Adrenal gland (tissue), 12 donors: Measurements from ENCODE around the gene LIG4. TPM values are rescaled to one million over a fixed set of nuclear protein-coding genes. Genes with fewer than 3 reads are reported as not detected.

Experiments
- DNase-seq, 7 donors: peaks; one replicate each; pipeline ENCODE4 v3.0.0-alpha.2; 2019 to 2020
- H3K27ac ChIP-seq, 5 donors: fragments of 200-600 bp; sonication (generic) in 4 of 5; 1 replicate in 3 of 5; 2 replicates in 2 of 5; pipeline versions ENCODE4 v1.5.1 to v1.8.0; 2016 to 2020; ENCODE audit warnings: mild to moderate bottlenecking in 1 of 5
- H3K27me3 ChIP-seq: fragments of 200-600 bp; 2 replicates; pipeline ENCODE4 v1.8.0; 2021
- H3K36me3 ChIP-seq, 2 donors: fragments of 200-600 bp; replicated peaks in 1 of 2; 1 replicate in 1 of 2; 2 replicates in 1 of 2; pipeline versions ENCODE4 v1.5.1 to v1.8.0; 2018 to 2022
- H3K4me1 ChIP-seq, 2 donors: fragments of 200-600 bp; replicated peaks in 1 of 2; 1 replicate in 1 of 2; 2 replicates in 1 of 2; pipeline versions ENCODE4 v1.5.1 to v1.8.0; 2018 to 2021
- H3K4me3 ChIP-seq, 4 donors: fragments of 200-600 bp; sonication (generic) in 3 of 4; one replicate each; pipeline ENCODE4 v1.5.1; 2016 to 2018
- H3K9me3 ChIP-seq, 3 donors: fragments of 200-600 bp; sonication (generic) in 1 of 3; replicated peaks in 1 of 3; 1 replicate in 2 of 3; 2 replicates in 1 of 3; pipeline versions ENCODE4 v1.5.1 to v1.8.0; 2016 to 2021
- POLR2A ChIP-seq, 2 donors: fragments of 450-650 bp; IDR thresholded peaks; one replicate each; pipeline ENCODE4 v1.6.1; 2017; ENCODE audit warnings: antibody characterized with exemption in 2 of 2, mild to moderate bottlenecking in 2 of 2, moderate library complexity in 1 of 2
- WGBS, 4 donors: extraction: QIAGEN DNeasy Blood & Tissue Kit in 2 of 4; methylation state at CpG; one replicate each; pipeline versions ENCODE4 v1.1.5 to v1.1.7; 2013 to 2017; 5-methylcytosine and 5-hydroxymethylcytosine counted together
- intact Hi-C, 2 donors: fragments of 100-400 bp; cut with DNase I; formaldehyde crosslinking; loops; one replicate each; pipeline versions ENCODE4 v1.14.1 to v1.15.0; 2022 to 2023
- polyA plus RNA-seq, 3 donors: library from polyadenylated mRNA; stranded (reverse); fragments of 200-250 nt in 2 of 3; fragments of 350-450 nt in 1 of 3; fragmentation: Illumina TruSeq in 1 of 3; extraction: RNeasy Lipid Tissue Mini Kit (QIAGEN cat#74804) in 1 of 3; gene quantifications; one replicate each; pipeline ENCODE4 v1.2.3, GENCODE V29; 2013 to 2014
- total RNA-seq, 9 donors: library from RNA; depleted of rRNA in 4 of 9; stranded (reverse); fragments of >200 nt in 4 of 9; fragments of 120-200 nt in 1 of 9; fragmentation: NEBNext Ultra II Directional in 1 of 9; extraction: Animal tissue kit (Norgen Biotek cat#: 25700) in 1 of 9; gene quantifications; one replicate each; pipeline versions ENCODE4 v1.1.0 to v1.2.4, GENCODE V29; 2013 to 2023
- TF ChIP-seq, protein P1 (sequence below), 6 experiments: fragments of 450-650 bp in 4 of 6; fragments of 200-600 bp in 2 of 6; sonication (generic) in 1 of 6; IDR thresholded peaks; 1 replicate in 5 of 6; 2 replicates in 1 of 6; pipeline versions ENCODE4 v1.5.1 to v1.8.0; 2016 to 2021; ENCODE audit warnings: antibody characterized with exemption in 6 of 6, mild to moderate bottlenecking in 2 of 6, moderate library complexity in 1 of 6
- donor health status: healthy with polysubstance abuse.
- donor health status: Bipolar disorder and iron deficiency.
- donor health status: DM: yes; HTN: yes; CAD: no.
- donor health status: DM: no; HTN: no; CAD: no.
- donor health status: DM: no; HTN: no; CAD: no.
- donor health status: DM: yes; HTN: yes; CAD: no.

Gene LIG4
- total and polyA plus RNA-seq, 12 donors = 5.9 to 20.1 (median 13.3) TPM

DNA sequence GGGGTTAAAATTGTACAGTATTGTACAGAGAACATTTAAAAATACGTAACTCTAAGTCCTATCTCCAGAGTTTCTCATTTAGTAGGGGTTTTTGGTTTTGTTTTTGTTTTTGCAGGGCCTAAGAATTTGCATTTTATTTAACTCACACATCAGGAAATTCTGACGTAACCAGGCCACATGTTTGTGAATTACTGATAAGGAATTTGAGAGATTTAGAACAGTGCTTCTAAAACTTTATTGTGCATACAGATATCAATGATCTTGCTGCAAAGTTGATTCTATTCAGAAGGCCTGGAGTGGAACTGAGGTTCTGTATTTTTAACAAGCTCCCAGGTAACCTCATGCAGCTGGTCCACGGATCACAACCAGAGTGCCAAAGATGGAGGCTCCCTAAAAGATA is 49.3 kb downstream of the LIG4 start:
- H3K4me1 ChIP-seq = no peaks in the 10 kb centered on the region
- TF ChIP-seq POLR2A (IDR thresholded peaks at IDR 0.05) = no peak
- TF ChIP-seq, protein P1, sequence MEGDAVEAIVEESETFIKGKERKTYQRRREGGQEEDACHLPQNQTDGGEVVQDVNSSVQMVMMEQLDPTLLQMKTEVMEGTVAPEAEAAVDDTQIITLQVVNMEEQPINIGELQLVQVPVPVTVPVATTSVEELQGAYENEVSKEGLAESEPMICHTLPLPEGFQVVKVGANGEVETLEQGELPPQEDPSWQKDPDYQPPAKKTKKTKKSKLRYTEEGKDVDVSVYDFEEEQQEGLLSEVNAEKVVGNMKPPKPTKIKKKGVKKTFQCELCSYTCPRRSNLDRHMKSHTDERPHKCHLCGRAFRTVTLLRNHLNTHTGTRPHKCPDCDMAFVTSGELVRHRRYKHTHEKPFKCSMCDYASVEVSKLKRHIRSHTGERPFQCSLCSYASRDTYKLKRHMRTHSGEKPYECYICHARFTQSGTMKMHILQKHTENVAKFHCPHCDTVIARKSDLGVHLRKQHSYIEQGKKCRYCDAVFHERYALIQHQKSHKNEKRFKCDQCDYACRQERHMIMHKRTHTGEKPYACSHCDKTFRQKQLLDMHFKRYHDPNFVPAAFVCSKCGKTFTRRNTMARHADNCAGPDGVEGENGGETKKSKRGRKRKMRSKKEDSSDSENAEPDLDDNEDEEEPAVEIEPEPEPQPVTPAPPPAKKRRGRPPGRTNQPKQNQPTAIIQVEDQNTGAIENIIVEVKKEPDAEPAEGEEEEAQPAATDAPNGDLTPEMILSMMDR (IDR thresholded peaks at IDR 0.05) = no peak
- no peaks in the 10 kb centered on the region for H3K36me3 ChIP-seq
- no peak overlapping the region for H3K4me3 ChIP-seq
- no peaks in the 10 kb centered on the region for H3K9me3 ChIP-seq
- intact Hi-C loops = no loop called here
- no peak for DNase-seq
- H3K27ac ChIP-seq = no peak overlapping the region
- H3K27me3 ChIP-seq = no peaks in the 10 kb centered on the region
- WGBS, 4 donors = 46 to 57% (median 50%) methylated on average over 3 of the region's 3 CpGs

DNA sequence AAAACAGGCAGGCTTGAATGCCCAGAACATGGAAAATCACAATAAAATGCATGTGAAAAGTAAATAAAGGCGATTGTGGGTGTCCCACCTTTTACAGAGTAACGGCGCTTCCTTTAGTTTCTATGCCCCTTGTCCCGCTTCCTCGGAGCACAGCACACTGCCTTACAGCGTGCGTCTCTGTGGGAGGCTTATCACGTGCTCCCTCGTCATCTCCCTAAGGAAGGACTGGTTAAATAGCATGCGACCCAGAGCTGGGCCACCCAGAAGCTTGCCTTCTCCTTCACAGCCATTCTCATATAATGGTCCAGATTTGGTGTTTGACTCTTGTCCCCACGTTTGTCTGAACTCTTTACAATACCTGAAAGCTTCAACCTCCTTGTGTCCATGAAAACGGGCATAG is 56.6 kb downstream of the LIG4 start:
- whole genome bisulfite sequencing, 4 donors = 68 to 84% (median 74%) methylated on average over 12 of the region's 12 CpGs

More for the DNA sequence above, 56.6 kb downstream of the LIG4 start:
- intact Hi-C loops = loop anchor here (10.0 kb wide), 2 partner anchors 944 to 954 kb away; no protein-coding TSS in a partner anchor
- Histone ChIP-seq H3K9me3 (no peaks in the 10 kb centered on the region), H3K27ac (no peak overlapping the region), H3K4me1 (no peaks in the 10 kb centered on the region), H3K27me3 (no peaks in the 10 kb centered on the region), H3K4me3 (no peak overlapping the region), H3K36me3 (no peaks in the 10 kb centered on the region)
- DNase-seq = no peak
- TF ChIP-seq POLR2A (IDR thresholded peaks at IDR 0.05) = no peak
- TF ChIP-seq, protein P1 (IDR thresholded peaks at IDR 0.05) = no peak

Other genes starting within 250 kb of the LIG4 start
- gene ABHD13, start 2.9 kb upstream of the LIG4 start, total RNA-seq = 10 to 100 TPM in 2 of 9 donors, 1 to 10 TPM in 7; 5.5 to 11.6 (median 8.4) TPM
- 1 to 10 TPM; 2.6 to 9.9 (median 3.2) TPM for gene ABHD13, start 2.9 kb upstream of the LIG4 start, polyA plus RNA-seq
- 10 to 100 TPM in 8 of 9 donors, 1 to 10 TPM in 1; 9.9 to 81.3 (median 21.2) TPM for gene TNFSF13B, start 54.2 kb upstream of the LIG4 start, total RNA-seq
- 10 to 100 TPM in 1 of 3 donors, 1 to 10 TPM in 2; 6.8 to 16.1 (median 8.6) TPM for gene TNFSF13B, start 54.2 kb upstream of the LIG4 start, polyA plus RNA-seq